Trophoblast cell (in vitro differentiated cells and primary cell): ENCODE data around the gene DOCK8.

ENCODE experiments used
- DNase-seq, 2 donors: peaks; one replicate each; pipeline ENCODE4 v3.0.0-alpha.2; 2016
- H2AFZ ChIP-seq: 2 replicates; pipeline ENCODE4 v1.6.1; 2013; ENCODE audit warnings: low read length, moderate library complexity, mild to moderate bottlenecking; ENCODE audit not compliant: insufficient read depth, poor library complexity
- H2AK5ac ChIP-seq: 2 replicates; pipeline ENCODE4 v1.6.1; 2013; ENCODE audit warnings: mild to moderate bottlenecking, low read length
- H2BK120ac ChIP-seq: 2 replicates; pipeline ENCODE4 v1.6.1; 2013; ENCODE audit warnings: low read length, mild to moderate bottlenecking, moderate library complexity; ENCODE audit not compliant: insufficient read depth, poor library complexity
- H2BK12ac ChIP-seq: 2 replicates; pipeline ENCODE4 v1.6.1; 2013; ENCODE audit warnings: mild to moderate bottlenecking, low read length, moderate library complexity
- H2BK5ac ChIP-seq: 2 replicates; pipeline ENCODE4 v1.6.1; 2013; ENCODE audit warnings: low read length, low read depth, moderate library complexity, mild to moderate bottlenecking; ENCODE audit not compliant: poor library complexity
- H3K14ac ChIP-seq: 2 replicates; pipeline ENCODE4 v1.6.1; 2013; ENCODE audit warnings: mild to moderate bottlenecking, low read length
- H3K18ac ChIP-seq: 2 replicates; pipeline ENCODE4 v1.6.1; 2013; ENCODE audit warnings: mild to moderate bottlenecking, low read length
- H3K23ac ChIP-seq: 2 replicates; pipeline ENCODE4 v1.6.1; 2013; ENCODE audit warnings: low read length
- H3K27ac ChIP-seq: 2 replicates; pipeline ENCODE4 v1.5.1; 2013; ENCODE audit warnings: low read depth, mild to moderate bottlenecking, inconsistent platforms, low read length, moderate library complexity
- H3K27me3 ChIP-seq: 2 replicates; pipeline ENCODE4 v1.6.1; 2013; ENCODE audit warnings: inconsistent platforms, mild to moderate bottlenecking, low read length, moderate library complexity; ENCODE audit not compliant: insufficient read depth
- H3K36me3 ChIP-seq, 2 experiments: 1 replicate in 1 of 2; 2 replicates in 1 of 2; pipeline ENCODE4 v1.6.1; 2013; ENCODE audit warnings: low read length in 2 of 2, mild to moderate bottlenecking in 2 of 2, moderate library complexity in 1 of 2; ENCODE audit not compliant: insufficient read depth in 2 of 2, control insufficient read depth in 1 of 2
- H3K4ac ChIP-seq: 2 replicates; pipeline ENCODE4 v1.6.1; 2013; ENCODE audit warnings: low read depth, mild to moderate bottlenecking, low read length, moderate library complexity
- H3K4me1 ChIP-seq, 2 experiments: 1 replicate in 1 of 2; 2 replicates in 1 of 2; pipeline ENCODE4 v1.6.1; 2013; ENCODE audit warnings: low read length in 2 of 2, mild to moderate bottlenecking in 2 of 2, moderate library complexity in 1 of 2; ENCODE audit not compliant: insufficient read depth in 2 of 2, control insufficient read depth in 1 of 2
- H3K4me2 ChIP-seq: 2 replicates; pipeline ENCODE4 v1.6.1; 2013; ENCODE audit warnings: inconsistent platforms, mild to moderate bottlenecking, low read length, moderate library complexity
- H3K4me3 ChIP-seq: 2 replicates; pipeline ENCODE4 v1.5.1; 2013; ENCODE audit warnings: mild to moderate bottlenecking, low read depth, low read length, inconsistent platforms
- H3K79me1 ChIP-seq: one replicate; pipeline ENCODE4 v1.6.1; 2013; ENCODE audit warnings: low read length
- H3K79me2 ChIP-seq: 2 replicates; pipeline ENCODE4 v1.6.1; 2013; ENCODE audit warnings: low read length, mild to moderate bottlenecking; ENCODE audit not compliant: control insufficient read depth, insufficient read depth, poor library complexity
- H3K9ac ChIP-seq: 2 replicates; pipeline ENCODE4 v1.6.1; 2013; ENCODE audit warnings: mild to moderate bottlenecking, low read length
- H3K9me3 ChIP-seq: 2 replicates; pipeline ENCODE4 v1.6.1; 2013; ENCODE audit warnings: low read depth, mild to moderate bottlenecking, control low read depth, inconsistent platforms, low read length; ENCODE audit not compliant: insufficient read depth
- H4K12ac ChIP-seq: 2 replicates; pipeline ENCODE4 v1.6.1; 2013; ENCODE audit warnings: low read depth, mild to moderate bottlenecking, low read length, moderate library complexity
- H4K8ac ChIP-seq: 2 replicates; pipeline ENCODE4 v1.6.1; 2013; ENCODE audit warnings: low read depth, mild to moderate bottlenecking, low read length, moderate library complexity
- H4K91ac ChIP-seq: one replicate; pipeline ENCODE4 v1.6.1; 2013; ENCODE audit warnings: low read depth, mild to moderate bottlenecking, low read length, moderate library complexity
- WGBS: extraction: QIAGEN DNeasy Blood & Tissue Kit; methylation state at CpG from one replicate; pipeline ENCODE4 v1.1.7; 2013; ENCODE audit warnings: missing lambda C conversion rate; ENCODE audit not compliant: insufficient read length, insufficient coverage; ENCODE audit errors: extremely low coverage; 5-methylcytosine and 5-hydroxymethylcytosine counted together

Gene DOCK8

DNA sequence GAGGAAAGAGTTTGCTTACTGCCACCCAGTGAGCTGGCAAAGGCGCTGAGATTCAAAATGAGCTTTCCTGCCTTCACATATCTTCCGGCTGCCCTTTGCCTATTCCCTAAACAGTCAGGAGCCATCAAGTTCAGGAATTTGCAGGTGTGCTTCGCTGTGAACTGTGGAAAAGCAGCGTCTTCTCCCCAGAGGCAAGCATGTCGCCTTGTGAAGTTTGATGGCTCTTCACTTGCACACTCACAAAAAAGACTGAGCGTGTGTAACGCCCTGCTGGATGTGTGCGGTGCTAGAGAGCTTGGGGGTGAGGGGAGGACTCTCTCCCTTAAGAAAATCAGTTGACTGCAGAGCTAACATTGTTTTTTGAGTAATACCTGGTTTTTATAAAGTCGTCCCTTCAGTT, 288.7 kb downstream of the DOCK8 start:
- Histone ChIP-seq H3K4me3 (no peak overlapping the region), H3K79me1 (peaks cover 17% of the 10 kb centered on the region), H3K27ac (no peak overlapping the region), H2BK12ac (no peak overlapping the region), H2AK5ac (no peak overlapping the region), H3K79me2 (peaks cover 9% of the 10 kb centered on the region), H2BK120ac (no peak overlapping the region), H4K12ac (no peak overlapping the region), H3K36me3 (no peaks in the 10 kb centered on the region), H3K27me3 (no peaks in the 10 kb centered on the region), H3K18ac (no peak overlapping the region), H3K9me3 (peaks cover 3% of the 10 kb centered on the region), H4K8ac (no peak overlapping the region), H3K4me1 (peaks cover 0 to 9% of the 10 kb centered on the region in 2 experiments), H3K9ac (no peak overlapping the region), H3K14ac (no peak overlapping the region), H3K4ac (no peak overlapping the region), H2AFZ (no peak overlapping the region), H4K91ac (no peak overlapping the region), H2BK5ac (no peak overlapping the region), H3K4me2 (peak overlapping the region; percentile 98), H3K23ac (no peak overlapping the region)
- DNase-seq = no peak
- no CpG with 5 or more reads among the region's 9 CpGs for WGBS

- no CpG with 5 or more reads among the region's 119 CpGs for WGBS
- Histone ChIP-seq H2AK5ac (peak within 1 kb of the TSS; percentile 58), H2AFZ (peak within 1 kb of the TSS; percentile 94), H3K27me3 (no peaks in the 10 kb centered on the region), H2BK5ac (peak within 1 kb of the TSS; percentile 91), H3K4ac (peak within 1 kb of the TSS; percentile 81), H3K79me2 (peaks cover 9% of the 10 kb centered on the region), H3K36me3 (no peaks in the 10 kb centered on the region), H4K12ac (peak within 1 kb of the TSS; percentile 86), H3K79me1 (peaks cover 17% of the 10 kb centered on the region), H3K4me3 (peak within 1 kb of the TSS; percentile 89), H2BK12ac (peak within 1 kb of the TSS; percentile 18), H3K4me2 (peak within 1 kb of the TSS; percentile 98), H2BK120ac (peak within 1 kb of the TSS; percentile 83), H3K9me3 (peaks cover 3% of the 10 kb centered on the region), H3K23ac (no peak within 1 kb of the TSS), H3K4me1 (peaks cover 0 to 9% of the 10 kb centered on the region in 2 experiments), H3K9ac (peak within 1 kb of the TSS; percentile 84), H3K18ac (peak within 1 kb of the TSS; percentile 83), H4K8ac (peak within 1 kb of the TSS; percentile 74), H3K27ac (peak within 1 kb of the TSS; percentile 77), H3K14ac (peak within 1 kb of the TSS; percentile 85), H4K91ac (peak within 1 kb of the TSS; percentile 88)
- peak; percentile 60 to 85 for DNase-seq
Measured at GRCh38 chr9:503881-504852, 289.5 kb downstream of the DOCK8 start, which contains the start of gene KANK1. Gene KANK1 (plus strand): TSS chr9:504695.

GRCh38 chr9:504921-505740, 290.5 kb downstream of the DOCK8 start:
- Histone ChIP-seq H3K27ac (peak overlapping the region; percentile 77), H3K79me1 (peaks cover 17% of the 10 kb centered on the region), H3K18ac (peak overlapping the region; percentile 83), H3K4me2 (peak overlapping the region; percentile 98), H2BK120ac (peak overlapping the region; percentile 52), H2BK5ac (peak overlapping the region; percentile 91), H3K4me1 (peaks cover 0 to 9% of the 10 kb centered on the region in 2 experiments), H3K9me3 (peaks cover 3% of the 10 kb centered on the region), H3K36me3 (no peaks in the 10 kb centered on the region), H3K27me3 (no peaks in the 10 kb centered on the region), H3K79me2 (peaks cover 9% of the 10 kb centered on the region), H3K14ac (peak overlapping the region; percentile 76), H2BK12ac (no peak overlapping the region), H3K4me3 (peak overlapping the region; percentile 89), H3K4ac (peak overlapping the region; percentile 81), H2AFZ (peak overlapping the region; percentile 94), H3K23ac (no peak overlapping the region), H4K8ac (peak overlapping the region; percentile 74), H2AK5ac (no peak overlapping the region), H4K12ac (no peak overlapping the region), H4K91ac (peak overlapping the region; percentile 88), H3K9ac (peak overlapping the region; percentile 74)
- peak in 1 of 2 donors; percentile 27 for DNase-seq
- WGBS = no CpG with 5 or more reads among the region's 92 CpGs

DNA sequence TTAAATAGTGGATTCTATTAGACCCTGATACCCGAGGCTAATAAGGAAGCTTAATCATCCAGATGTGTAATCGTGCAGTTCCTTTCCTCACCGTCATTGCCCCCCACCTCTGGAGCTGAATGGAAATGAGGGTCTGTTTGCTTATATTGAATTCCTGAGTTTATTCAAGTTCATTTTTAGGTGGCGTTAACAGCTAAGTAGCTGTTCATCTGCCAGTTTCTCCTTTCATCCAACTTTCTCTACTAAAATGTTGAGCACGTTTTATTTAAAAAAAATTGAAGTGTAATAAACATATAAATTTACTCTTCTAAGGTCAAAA, 291.0 kb downstream of the DOCK8 start:
- WGBS = no CpG with 5 or more reads among the region's 5 CpGs

More for the DNA sequence above, 291.0 kb downstream of the DOCK8 start:
- no peak for DNase-seq
- Histone ChIP-seq H2AK5ac (no peak overlapping the region), H4K91ac (no peak overlapping the region), H2BK120ac (no peak overlapping the region), H3K36me3 (no peaks in the 10 kb centered on the region), H2BK12ac (no peak overlapping the region), H3K4me1 (peaks cover 0 to 9% of the 10 kb centered on the region in 2 experiments), H4K12ac (no peak overlapping the region), H3K4ac (peak overlapping the region; percentile 81), H3K79me2 (peaks cover 9% of the 10 kb centered on the region), H3K14ac (no peak overlapping the region), H3K18ac (no peak overlapping the region), H3K27ac (no peak overlapping the region), H3K79me1 (peaks cover 17% of the 10 kb centered on the region), H3K4me3 (peak overlapping the region; percentile 89), H2BK5ac (no peak overlapping the region), H3K27me3 (no peaks in the 10 kb centered on the region), H3K9ac (no peak overlapping the region), H4K8ac (no peak overlapping the region), H3K9me3 (peaks cover 3% of the 10 kb centered on the region), H3K23ac (no peak overlapping the region), H2AFZ (no peak overlapping the region), H3K4me2 (peak overlapping the region; percentile 98)
